Naive thymus-derived CD4-positive, alpha-beta T cell (primary cell): Measurements from ENCODE around the gene ZBED4. TPM values are rescaled to one million over a fixed set of nuclear protein-coding genes. Genes with fewer than 3 reads are reported as not detected.
A peak's percentile ranks its signal among the peaks of the same experiment; 100 is the strongest.

Experiments
- ATAC-seq: fragments of 150-1000 bp; cut with Tn5 transposase; 2 replicates; pipeline ENCODE4 v1.10.0; 2021; ENCODE audit warnings: mild to moderate bottlenecking, moderate library complexity
- CTCF ChIA-PET: fragments of 350-600 bp; sonication (Branson Sonifier 250); formaldehyde crosslinking; loops from one replicate; lab custom pipeline; 2021; ENCODE audit warnings: antibody characterized with exemption; lab: Charles Lee
- POLR2A ChIA-PET: fragments of 350-600 bp; sonication (Branson Sonifier 250); formaldehyde crosslinking; loops from one replicate; lab custom pipeline; 2021; ENCODE audit warnings: antibody characterized with exemption, inconsistent platforms; lab: Charles Lee
- DNase-seq, 9 donors: peaks; one replicate each; pipeline versions ENCODE4 v3.0.0 to v3.0.0-alpha.2; 2020 to 2022; ENCODE audit warnings: mixed read lengths in 1 of 9
- H3K27ac ChIP-seq: one replicate; pipeline ENCODE4 v1.7.0; 2013; ENCODE audit warnings: mild to moderate bottlenecking, low read depth, low read length, moderate library complexity
- H3K27me3 ChIP-seq, 2 donors: one replicate each; pipeline ENCODE4 v1.7.0; 2013; ENCODE audit warnings: low read length in 2 of 2, mild to moderate bottlenecking in 2 of 2, moderate library complexity in 2 of 2; ENCODE audit not compliant: control insufficient read depth in 2 of 2, insufficient read depth in 2 of 2
- H3K36me3 ChIP-seq, 3 experiments: 1 replicate in 2 of 3; 2 replicates in 1 of 3; pipeline ENCODE4 v1.7.0; 2013; ENCODE audit warnings: low read length in 3 of 3, mild to moderate bottlenecking in 3 of 3, moderate library complexity in 1 of 3; ENCODE audit not compliant: insufficient read depth in 3 of 3, control insufficient read depth in 2 of 3
- H3K4me1 ChIP-seq, 2 donors: one replicate each; pipeline ENCODE4 v1.7.0; 2013; ENCODE audit warnings: low read length in 2 of 2, mild to moderate bottlenecking in 2 of 2, moderate library complexity in 1 of 2; ENCODE audit not compliant: control insufficient read depth in 2 of 2, insufficient read depth in 2 of 2
- H3K4me3 ChIP-seq: 2 replicates; pipeline ENCODE4 v1.7.0; 2013; ENCODE audit warnings: mild to moderate bottlenecking, low read length
- H3K9me3 ChIP-seq, 3 experiments: 1 replicate in 2 of 3; 2 replicates in 1 of 3; pipeline ENCODE4 v1.7.0; 2013; ENCODE audit warnings: low read length in 3 of 3; ENCODE audit not compliant: control insufficient read depth in 2 of 3
- H3K27ac Mint-ChIP-seq, 9 donors: one replicate each; pipeline ENCODE4 v1.8.0; 2020 to 2022; ENCODE audit warnings: mixed read lengths in 9 of 9, mild to moderate bottlenecking in 8 of 9, moderate library complexity in 5 of 9, inconsistent platforms in 2 of 9
- H3K27me3 Mint-ChIP-seq, 5 donors: one replicate each; pipeline ENCODE4 v1.8.0; 2021 to 2022; ENCODE audit warnings: mixed read lengths in 5 of 5, mild to moderate bottlenecking in 1 of 5
- H3K36me3 Mint-ChIP-seq, 5 donors: one replicate each; pipeline ENCODE4 v1.8.0; 2020 to 2022; ENCODE audit warnings: mixed read lengths in 5 of 5, mild to moderate bottlenecking in 3 of 5, inconsistent platforms in 1 of 5
- H3K4me1 Mint-ChIP-seq, 7 donors: one replicate each; pipeline ENCODE4 v1.8.0; 2020 to 2022; ENCODE audit warnings: mixed read lengths in 7 of 7, mild to moderate bottlenecking in 3 of 7, inconsistent platforms in 1 of 7
- H3K4me3 Mint-ChIP-seq, 10 donors: one replicate each; pipeline ENCODE4 v1.8.0; 2020 to 2022; ENCODE audit warnings: mild to moderate bottlenecking in 10 of 10, mixed read lengths in 10 of 10, moderate library complexity in 6 of 10, inconsistent platforms in 2 of 10
- H3K9me3 Mint-ChIP-seq, 11 donors: one replicate each; pipeline ENCODE4 v1.8.0; 2020 to 2022; ENCODE audit warnings: mixed read lengths in 11 of 11, mild to moderate bottlenecking in 4 of 11, inconsistent platforms in 1 of 11, moderate library complexity in 1 of 11
- intact Hi-C, 2 donors: fragments of 100-400 bp; cut with micrococcal nuclease; formaldehyde crosslinking; loops; one replicate each; pipeline ENCODE4 v1.15.1; 2023
- polyA plus RNA-seq, 2 donors: library from polyadenylated mRNA; unstranded; fragments of 300-500 nt; fragmentation: Illumina TruSeq; gene quantifications; one replicate each; pipeline ENCODE4 v1.2.3, GENCODE V29; 2021
- total RNA-seq, 6 experiments: library from RNA in 5 of 6; stranded (reverse) in 5 of 6; gene quantifications; 1 replicate in 5 of 6; 2 replicates in 1 of 6; pipeline ENCODE4 v1.2.3 and lab custom pipeline; 2021 to 2026

ZBED4 gene
- total and polyA plus RNA-seq, 7 experiments from 2014 or later, result 6.0 to 20.1 (median 16.3) TPM

DNA sequence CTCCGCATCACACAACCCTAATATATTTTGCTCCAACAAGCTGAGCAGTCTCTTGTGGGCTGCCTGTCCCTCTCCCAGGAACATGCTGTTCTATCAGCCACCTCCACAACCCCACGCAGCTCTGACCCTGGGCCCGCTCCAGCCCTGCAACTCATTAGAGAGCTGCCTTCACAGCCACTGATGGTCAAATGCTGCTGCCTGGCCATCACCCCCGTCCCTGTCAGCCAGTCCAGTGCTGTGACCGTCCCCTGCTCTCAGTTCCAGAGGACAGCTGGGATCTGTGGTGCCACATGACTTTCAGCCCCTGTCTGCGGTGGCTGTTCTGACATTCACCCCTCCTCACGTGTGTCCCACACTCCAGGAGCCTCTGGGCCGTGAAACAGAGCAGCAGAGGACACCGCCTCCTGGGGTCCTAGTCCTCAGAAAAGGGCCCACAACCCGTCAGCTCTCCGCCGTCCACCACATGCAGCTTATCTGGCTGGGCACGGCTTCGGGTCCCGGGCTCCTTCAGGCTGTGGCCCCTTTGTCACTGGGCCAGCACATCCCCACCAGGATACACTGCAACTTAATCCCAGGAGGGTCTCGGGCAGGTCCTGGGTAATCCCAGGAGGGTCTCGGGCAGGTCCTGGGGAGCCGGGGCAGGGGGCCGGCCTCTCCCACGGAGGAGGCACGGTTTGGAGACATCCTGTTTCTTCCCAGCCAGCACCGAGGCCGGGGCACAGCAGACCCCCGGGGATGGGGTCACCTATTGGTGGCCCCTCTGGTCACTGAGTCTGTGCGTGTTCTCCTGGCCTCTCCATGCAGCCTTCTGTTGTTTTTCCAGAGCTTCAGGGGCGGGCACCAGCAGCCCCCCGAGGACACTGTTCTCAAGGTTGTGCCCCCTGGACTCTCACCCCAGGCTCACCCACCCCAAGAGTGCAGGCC is 79.9 kb downstream of the ZBED4 start:
- ChIA-PET CTCF (interaction anchor here (0.7 to 1.4 kb wide), 5 partner anchors 28 to 97 kb away, joined by 3 to 6 read pairs (median 3); no protein-coding TSS in a partner anchor), POLR2A (interaction anchor here (0.6 to 4.7 kb wide), 5 partner anchors 28 to 214 kb away, joined by 3 to 27 read pairs (median 3); partner anchors contain the start of gene PIM3)
- intact Hi-C loops, result loop anchor here (2.0 to 5.0 kb wide), 2 partner anchors 37 to 259 kb away; no protein-coding TSS in a partner anchor

DNA sequence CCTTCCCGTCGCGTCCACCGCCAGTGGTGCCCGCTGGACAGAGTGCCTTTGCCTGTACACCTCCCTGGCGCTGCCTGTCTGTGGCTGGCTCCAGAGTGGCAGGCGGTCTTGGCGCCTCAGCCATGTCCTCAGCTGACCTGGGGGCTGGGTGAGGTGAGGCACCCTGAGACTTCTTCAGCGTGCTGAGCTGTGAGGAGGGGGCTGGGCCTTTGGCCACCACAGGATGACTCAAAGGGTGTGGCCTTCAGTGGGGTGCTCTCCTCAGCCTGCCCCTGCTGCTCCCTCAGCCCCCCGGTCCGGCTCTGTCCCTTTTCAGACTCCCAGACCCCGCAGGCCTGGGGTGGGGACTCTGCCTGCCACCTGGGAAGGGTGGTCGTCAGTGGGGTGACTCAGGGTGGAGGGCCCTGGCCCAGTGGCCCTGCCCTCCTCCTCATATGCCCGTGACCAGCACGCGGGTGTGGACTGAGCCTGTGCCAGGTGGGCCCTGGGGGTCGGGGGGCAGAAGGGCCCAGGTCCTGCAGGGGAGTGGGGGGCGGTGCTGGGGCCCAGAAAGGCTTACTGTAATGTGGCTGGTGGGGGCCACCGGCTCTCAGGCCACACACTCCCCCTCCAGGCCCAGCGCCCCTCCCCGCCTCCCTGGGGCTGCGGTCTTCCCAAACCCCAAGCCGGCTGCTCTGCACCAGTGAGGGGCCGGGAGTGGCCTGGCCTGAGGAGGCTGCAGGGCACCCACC is 80.7 kb downstream of the ZBED4 start:
- POLR2A ChIA-PET, result interaction anchor here (4.7 kb wide), 1 partner anchor 27 kb away, joined by 27 read pairs; the partner anchor contains the start of gene PIM3
- peak overlapping the region in 6 of 10 donors; percentile 25 to 75 (median 48) for H3K4me3 Mint-ChIP-seq
- no peaks in the 10 kb centered on the region for H3K9me3 ChIP-seq
- intact Hi-C loops, result loop anchor here (2.0 to 5.0 kb wide), 2 partner anchors 36 to 258 kb away; no protein-coding TSS in a partner anchor
- CTCF ChIA-PET, result interaction anchor here (0.7 to 1.2 kb wide), 2 partner anchors 27 to 96 kb away, joined by 3 to 6 read pairs; no protein-coding TSS in a partner anchor
- no peaks in the 10 kb centered on the region for H3K9me3 Mint-ChIP-seq
- no peaks in the 10 kb centered on the region for H3K27me3 ChIP-seq
- H3K36me3 Mint-ChIP-seq, result peaks cover 0 to 2% (median 0%) of the 10 kb centered on the region in 5 donors
- H3K27ac Mint-ChIP-seq, result peak overlapping the region in 8 of 9 donors; percentile 23 to 91 (median 83)
- peak overlapping the region; percentile 99 for H3K27ac ChIP-seq
- H3K4me1 Mint-ChIP-seq, result peaks cover 8 to 43% (median 32%) of the 10 kb centered on the region in 7 donors
- peak; percentile 26 for ATAC-seq
- H3K27me3 Mint-ChIP-seq, result no peaks in the 10 kb centered on the region
- peak in 5 of 9 donors; percentile 24 to 58 (median 43) for DNase-seq
- peak overlapping the region; percentile 50 for H3K4me3 ChIP-seq
- H3K36me3 ChIP-seq, result no peaks in the 10 kb centered on the region
- H3K4me1 ChIP-seq, result peaks cover 12 to 35% of the 10 kb centered on the region in 2 donors

More for the DNA sequence above, 79.9 kb downstream of the ZBED4 start:
- Mint-ChIP-seq H3K9me3 (no peaks in the 10 kb centered on the region), H3K27ac (peak overlapping the region; percentile 79 to 93 (median 90)), H3K4me1 (peaks cover 8 to 43% (median 30%) of the 10 kb centered on the region in 7 donors), H3K4me3 (peak overlapping the region; percentile 7 to 79 (median 49)), H3K27me3 (no peaks in the 10 kb centered on the region), H3K36me3 (peaks cover 0 to 2% (median 0%) of the 10 kb centered on the region in 5 donors)
- no peaks in the 10 kb centered on the region for H3K36me3 ChIP-seq
- H3K4me3 ChIP-seq, result no peak overlapping the region
- H3K27ac ChIP-seq, result peak overlapping the region; percentile 99
- H3K4me1 ChIP-seq, result peaks cover 12 to 35% of the 10 kb centered on the region in 2 donors
- H3K9me3 ChIP-seq, result no peaks in the 10 kb centered on the region
- DNase-seq (no peak), ATAC-seq (no peak)
- no peaks in the 10 kb centered on the region for H3K27me3 ChIP-seq

DNA sequence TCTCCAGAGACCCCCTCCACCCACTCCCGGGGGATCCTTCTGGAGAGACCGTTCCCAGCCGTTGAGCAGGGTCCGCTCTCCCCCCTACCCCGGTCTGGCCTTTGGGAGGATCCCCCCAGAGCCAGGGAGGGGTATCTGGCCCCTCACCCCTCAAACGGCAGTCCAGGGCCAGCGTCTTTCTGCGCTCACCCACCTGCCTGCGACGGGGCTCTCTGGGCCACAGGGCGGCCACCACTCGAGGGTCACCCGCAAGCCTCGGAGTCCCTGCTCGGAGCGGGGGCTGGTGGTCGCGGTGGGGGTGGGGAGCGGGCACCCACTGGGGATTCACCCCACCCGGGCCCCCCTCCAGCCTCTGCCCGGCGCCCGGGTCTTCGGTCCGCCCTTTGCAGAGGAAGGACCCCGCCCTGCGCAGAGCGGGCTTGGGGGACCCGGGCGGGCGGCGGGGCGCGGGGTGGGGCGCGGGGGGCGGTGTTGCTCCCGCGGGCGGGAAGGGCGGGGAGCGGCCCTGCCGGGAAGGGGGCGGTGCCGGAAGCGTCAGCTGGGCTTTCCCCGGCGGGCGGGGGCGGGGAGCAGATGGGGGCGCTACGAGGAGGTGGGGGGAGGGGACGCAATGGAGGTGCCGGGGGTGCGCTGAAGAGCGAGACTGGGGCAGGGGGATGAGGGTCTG is 81.4 kb downstream of the ZBED4 start:
- intact Hi-C loops, result loop anchor here (2.0 to 5.0 kb wide), 2 partner anchors 36 to 257 kb away; no protein-coding TSS in a partner anchor

DNA sequence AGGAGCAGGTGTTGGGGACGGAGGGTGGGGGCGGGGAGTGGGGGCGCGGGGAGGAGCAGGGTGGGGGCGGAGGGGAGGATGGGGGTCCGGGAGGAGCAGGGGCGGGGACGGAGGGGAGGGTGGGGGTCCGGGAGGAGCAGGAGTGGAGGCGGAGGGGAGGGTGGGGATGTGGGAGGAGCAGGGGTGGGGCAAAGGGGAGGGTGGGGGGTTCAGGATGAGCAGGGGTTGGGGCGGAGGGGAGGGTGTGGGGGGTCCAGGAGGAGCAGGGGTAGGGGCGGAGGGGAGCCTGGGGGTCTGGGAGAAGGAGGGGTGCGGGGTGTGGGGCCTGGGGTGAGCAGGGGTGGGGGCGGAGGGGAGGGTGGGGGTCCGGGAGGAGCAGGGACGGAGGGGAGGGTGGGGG is 81.9 kb downstream of the ZBED4 start:
- no peaks in the 10 kb centered on the region for H3K27me3 Mint-ChIP-seq
- intact Hi-C loops, result loop anchor here in 1 of 2 donors (2.0 kb wide), 1 partner anchor 35 kb away; no protein-coding TSS in a partner anchor

More for the DNA sequence above, 81.4 kb downstream of the ZBED4 start:
- Mint-ChIP-seq H3K9me3 (no peaks in the 10 kb centered on the region), H3K4me1 (peaks cover 8 to 41% (median 30%) of the 10 kb centered on the region in 7 donors), H3K36me3 (peaks cover 0 to 2% (median 0%) of the 10 kb centered on the region in 5 donors), H3K27ac (peak overlapping the region in 4 of 9 donors; percentile 81 to 91 (median 82)), H3K27me3 (no peaks in the 10 kb centered on the region), H3K4me3 (peak overlapping the region in 6 of 10 donors; percentile 6 to 75 (median 42))
- H3K4me1 ChIP-seq, result peaks cover 12 to 31% of the 10 kb centered on the region in 2 donors
- no peaks in the 10 kb centered on the region for H3K27me3 ChIP-seq
- H3K36me3 ChIP-seq, result no peaks in the 10 kb centered on the region
- H3K4me3 ChIP-seq, result peak overlapping the region; percentile 50
- ChIA-PET CTCF (no interaction called here), POLR2A (no interaction called here)
- H3K9me3 ChIP-seq, result no peaks in the 10 kb centered on the region
- H3K27ac ChIP-seq, result peak overlapping the region; percentile 99
- peak; percentile 62 to 95 (median 82) for DNase-seq
- ATAC-seq, result peak; percentile 55

DNA sequence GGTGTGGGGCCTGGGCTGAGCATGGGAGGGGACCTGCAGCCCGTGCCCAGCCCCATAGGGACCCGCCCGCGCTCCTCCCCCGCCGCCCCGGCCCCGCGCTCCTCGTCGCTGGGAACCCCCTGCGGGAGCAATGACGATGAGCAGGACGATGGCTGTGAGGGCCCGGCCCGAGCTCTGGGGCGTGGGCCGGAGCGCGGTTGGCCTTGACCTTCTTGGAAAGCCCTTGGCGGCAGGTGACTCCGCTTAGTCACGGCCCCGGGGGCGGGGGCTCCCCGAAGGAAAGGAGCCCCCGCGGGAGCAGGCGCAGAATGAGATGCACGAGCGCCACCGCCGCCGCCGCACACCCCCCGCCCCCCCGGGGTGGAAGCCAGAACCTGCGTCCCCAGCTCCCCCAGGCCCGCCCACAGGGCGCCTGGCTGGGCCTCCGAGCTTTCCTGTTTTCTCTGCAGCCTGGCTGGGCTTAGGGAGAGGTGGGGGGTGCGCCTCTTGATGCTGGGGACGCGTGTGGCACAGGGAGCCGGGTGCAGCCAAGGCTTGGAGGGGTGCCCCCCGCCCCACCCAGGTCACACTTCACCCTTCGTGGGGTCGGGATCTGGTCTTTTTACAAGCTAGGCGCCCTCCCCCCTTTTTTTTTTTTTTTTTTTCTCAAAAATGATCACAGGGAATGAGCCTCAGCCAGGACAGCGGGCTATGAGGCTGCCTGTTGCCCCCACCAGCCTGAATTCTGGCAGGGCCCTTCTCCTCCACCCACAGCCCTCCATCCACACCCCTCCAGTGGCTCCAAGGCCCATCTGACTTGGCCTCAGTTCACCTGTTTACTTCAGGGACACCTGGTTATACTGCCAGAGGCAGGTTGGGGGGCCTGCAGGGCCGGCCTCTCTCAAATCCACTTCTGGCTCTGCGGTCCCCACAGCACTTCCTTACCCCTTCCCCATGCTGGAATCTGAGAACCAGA is 82.7 kb downstream of the ZBED4 start:
- H3K4me3 Mint-ChIP-seq, result peak overlapping the region; percentile 56 to 76 (median 73)
- H3K27me3 Mint-ChIP-seq, result no peaks in the 10 kb centered on the region
- H3K4me1 ChIP-seq, result peaks cover 12 to 18% of the 10 kb centered on the region in 2 donors

More for the DNA sequence above, 81.9 kb downstream of the ZBED4 start:
- POLR2A ChIA-PET, result interaction anchor here (0.6 to 3.7 kb wide), 8 partner anchors 10 to 686 kb away, joined by 3 to 48 read pairs (median 4); partner anchors contain the start of gene PIM3
- Histone ChIP-seq H3K36me3 (no peaks in the 10 kb centered on the region), H3K9me3 (no peaks in the 10 kb centered on the region), H3K27me3 (no peaks in the 10 kb centered on the region), H3K4me1 (peaks cover 12 to 25% of the 10 kb centered on the region in 2 donors), H3K4me3 (no peak overlapping the region), H3K27ac (peak overlapping the region; percentile 99)
- DNase-seq, result no peak
- CTCF ChIA-PET, result interaction anchor here (1.2 to 1.4 kb wide), 3 partner anchors 21 to 168 kb away, joined by 3 read pairs; no protein-coding TSS in a partner anchor
- Mint-ChIP-seq H3K4me1 (peaks cover 8 to 35% (median 27%) of the 10 kb centered on the region in 7 donors), H3K27ac (peak overlapping the region in 6 of 9 donors; percentile 53 to 93 (median 86)), H3K4me3 (peak overlapping the region in 9 of 10 donors; percentile 26 to 76 (median 68)), H3K9me3 (peaks cover 0 to 3% (median 0%) of the 10 kb centered on the region in 11 donors), H3K36me3 (peaks cover 0 to 2% (median 0%) of the 10 kb centered on the region in 5 donors)
- ATAC-seq, result no peak

More for the DNA sequence above, 82.7 kb downstream of the ZBED4 start:
- Histone ChIP-seq H3K9me3 (no peaks in the 10 kb centered on the region), H3K36me3 (no peaks in the 10 kb centered on the region), H3K4me3 (peak overlapping the region; percentile 41), H3K27me3 (no peaks in the 10 kb centered on the region), H3K27ac (peak overlapping the region; percentile 99)
- H3K9me3 Mint-ChIP-seq, result peaks cover 0 to 9% (median 0%) of the 10 kb centered on the region in 11 donors
- CTCF ChIA-PET, result interaction anchor here (1.2 to 1.4 kb wide), 3 partner anchors 20 to 169 kb away, joined by 3 read pairs; no protein-coding TSS in a partner anchor
- peaks cover 0 to 5% (median 0%) of the 10 kb centered on the region in 5 donors for H3K36me3 Mint-ChIP-seq
- POLR2A ChIA-PET, result interaction anchor here (0.6 to 3.7 kb wide), 14 partner anchors 9 to 685 kb away, joined by 3 to 48 read pairs (median 4); partner anchors contain the start of gene PIM3
- DNase-seq (peak; percentile 85 to 98 (median 91)), ATAC-seq (peak; percentile 84)
- peaks cover 6 to 31% (median 23%) of the 10 kb centered on the region in 7 donors for H3K4me1 Mint-ChIP-seq
- peak overlapping the region; percentile 78 to 94 (median 91) for H3K27ac Mint-ChIP-seq
- intact Hi-C loops, result loop anchor here (1.0 to 2.0 kb wide), 6 partner anchors 9 to 83 kb away; partner anchors contain the start of genes ALG12 (in 2 of the 2), CRELD2 (in 2 of the 2), PIM3 (in 2 of the 2) and ZBED4 (in 1 of the 2)
